HepG2 (cell line): ENCODE measurements around the gene DOK7. TPM values are rescaled to one million over a fixed set of nuclear protein-coding genes. Genes with fewer than 3 reads are reported as not detected.

ENCODE experiments used
- ATAC-seq: fragments of 200-7000 bp; cut with Tn5 transposase; 3 replicates; pipeline ENCODE4 v1.9.1; 2020; ENCODE audit warnings: mild to moderate bottlenecking, moderate library complexity
- BruUV-seq: library from RNA; stranded (reverse); fragments of 400-500 nt; replicated peaks from 2 replicates; lab custom pipeline; 2021; lab: Mats Ljungman, UMichigan
- CTCF ChIA-PET: fragments of 300-600 bp; formaldehyde crosslinking; extraction: SDS; loops from one replicate; lab custom pipeline; 2021; ENCODE audit warnings: low total read pairs, inconsistent platforms, low intra/inter-chr PET ratio; lab: Yijun Ruan, JAX
- POLR2A ChIA-PET: fragments of 350-600 bp; sonication (Branson Sonifier 250); formaldehyde crosslinking; loops from one replicate; lab custom pipeline; 2020; ENCODE audit warnings: antibody characterized with exemption, inconsistent platforms; lab: Yijun Ruan, JAX
- DNase-seq: peaks from one replicate; pipeline ENCODE4 v3.0.0-alpha.2; 2015; ENCODE audit warnings: low spot score
- FAIRE-seq: peaks from 3 replicates; lab custom pipeline; 2011; peaks lifted over from hg19 to GRCh38; lab: Jason Lieb, UNC
- H2AFZ ChIP-seq: one replicate; pipeline ENCODE4 v1.6.1; 2011; ENCODE audit warnings: low read length, inconsistent platforms
- H3K27ac ChIP-seq: fragments of 300-600 bp; 3 replicates; pipeline ENCODE4 v1.8.0; 2011; ENCODE audit warnings: mixed run types, mild to moderate bottlenecking, mixed read lengths, low read length, inconsistent platforms; ENCODE audit not compliant: insufficient read depth; ENCODE audit errors: extremely low read length
- H3K27me3 ChIP-seq, 2 experiments: fragments of 200-600 bp in 1 of 2; 2 replicates in 1 of 2; 3 replicates in 1 of 2; pipeline versions ENCODE4 v1.6.0 to v1.8.0; 2011; ENCODE audit warnings: low read length in 2 of 2, mild to moderate bottlenecking in 2 of 2, moderate library complexity in 2 of 2, inconsistent platforms in 1 of 2; ENCODE audit not compliant: insufficient read depth in 2 of 2, control insufficient read depth in 1 of 2
- H3K36me3 ChIP-seq, 2 experiments: fragments of 200-600 bp in 1 of 2; replicated peaks in 1 of 2; 2 replicates in 1 of 2; 3 replicates in 1 of 2; pipeline versions ENCODE4 v1.5.1 to v1.8.0; 2011; ENCODE audit warnings: low read length in 2 of 2, inconsistent platforms in 1 of 2; ENCODE audit not compliant: insufficient read depth in 2 of 2, control insufficient read depth in 1 of 2
- H3K4me1 ChIP-seq: 2 replicates; pipeline ENCODE4 v1.5.1; 2012; ENCODE audit warnings: low read length, inconsistent platforms; ENCODE audit not compliant: insufficient read depth
- H3K4me2 ChIP-seq: 2 replicates; pipeline ENCODE4 v1.6.0; 2011; ENCODE audit warnings: low read depth, low read length, inconsistent platforms
- H3K4me3 ChIP-seq, 3 experiments: fragments of 200-600 bp in 1 of 3; sonication (generic), shearing (Covaris generic) in 1 of 3; replicated peaks in 1 of 3; 2 replicates each; pipeline ENCODE4 v1.5.1; 2011 to 2016; ENCODE audit warnings: low read length in 3 of 3, inconsistent platforms in 2 of 3, low read depth in 2 of 3, mild to moderate bottlenecking in 2 of 3, control low read depth in 1 of 3, mixed read lengths in 1 of 3; ENCODE audit not compliant: insufficient read depth in 1 of 3
- H3K79me2 ChIP-seq: one replicate; pipeline ENCODE4 v1.6.1; 2011; ENCODE audit warnings: low read length, inconsistent platforms; ENCODE audit not compliant: insufficient read depth
- H3K9ac ChIP-seq: 2 replicates; pipeline ENCODE4 v1.6.0; 2011; ENCODE audit warnings: mild to moderate bottlenecking, low read depth, low read length, inconsistent platforms; ENCODE audit not compliant: insufficient read depth
- H3K9me3 ChIP-seq: 2 replicates; pipeline ENCODE4 v1.5.1; 2012; ENCODE audit warnings: mild to moderate bottlenecking, low read length
- H4K20me1 ChIP-seq: 2 replicates; pipeline ENCODE4 v1.6.0; 2011; ENCODE audit warnings: inconsistent platforms, mild to moderate bottlenecking, low read length, moderate library complexity; ENCODE audit not compliant: insufficient read depth
- MTF2 ChIP-seq: sonication (generic); formaldehyde crosslinking; IDR thresholded peaks from 2 replicates; pipeline ENCODE4 v1.5.0; 2020; ENCODE audit warnings: missing genetic modification reagents, borderline replicate concordance
- NFIB ChIP-seq: sonication (generic); formaldehyde crosslinking; IDR thresholded peaks from 2 replicates; pipeline ENCODE4 v1.9.0; 2021; ENCODE audit warnings: missing genetic modification reagents, mild to moderate bottlenecking, borderline replicate concordance
- SNAPC4 ChIP-seq: sonication (generic); formaldehyde crosslinking; IDR thresholded peaks from 2 replicates; pipeline ENCODE4 v1.4.0; 2020; ENCODE audit warnings: mild to moderate bottlenecking, missing genetic modification reagents
- ZFP1 ChIP-seq: IDR thresholded peaks from 2 replicates; pipeline ENCODE4 v1.6.1; 2016
- WGBS: methylation state at CpG from one replicate; pipeline ENCODE4 v1.1.6; 2017; ENCODE audit warnings: low lambda C conversion rate; 5-methylcytosine and 5-hydroxymethylcytosine counted together
- in situ Hi-C: cut with HindIII; loops from 2 replicates; pipeline ENCODE4 v1.10.0; 2017; ENCODE audit warnings: low pct_unique_long_range_greater_than_20kb; ENCODE audit not compliant: extremely low pct_ligation_motif_present
- intact Hi-C: fragments of 100-400 bp; cut with micrococcal nuclease; formaldehyde crosslinking; loops from one replicate; pipeline ENCODE4 v1.10.0; 2022; ENCODE audit not compliant: unreplicated experiment
- polyA plus RNA-seq, 8 experiments: library from polyadenylated mRNA; depleted of rRNA in 3 of 8; stranded (reverse) in 7 of 8; unstranded in 1 of 8; fragments of >200 nt; fragmentation: Illumina TruSeq in 4 of 8; extraction: Trizol in 4 of 8; gene quantifications; 2 replicates each; pipeline versions ENCODE4 v1.2.1 to v1.2.3, GENCODE V29; 2011 to 2016; ENCODE audit warnings: low read depth in 4 of 8, missing spikeins in 1 of 8, mixed read lengths in 1 of 8; ENCODE audit not compliant: insufficient read depth in 1 of 8
- total RNA-seq, 5 experiments: library from RNA; depleted of rRNA; stranded (reverse); fragments of >200 nt; fragmentation: Illumina TruSeq; extraction: Trizol; gene quantifications; 2 replicates each; pipeline ENCODE4 v1.2.3, GENCODE V29; 2016; ENCODE audit warnings: low read depth in 1 of 5

The DOK7 gene
- total and polyA plus RNA-seq, 2 of the 13 experiments (the other 11 are each of a cell fraction or from before 2014, with no cell fraction given), result 0.03 to 0.07 TPM

- Histone ChIP-seq H3K4me1 (peaks cover 23% of the 10 kb centered on the region), H3K27ac (no peak overlapping the region)
- POLR2A ChIA-PET, result interaction anchor here (1.0 kb wide), 1 partner anchor 19 kb away, joined by 4 read pairs; no protein-coding TSS in a partner anchor
- TF ChIP-seq ZFP1 (CRISPR knock-in tag) (no peak), SNAPC4 (CRISPR knock-in tag) (no peak), MTF2 (CRISPR knock-in tag) (peak; percentile 61; the same call in 1 of the 2 replicates), NFIB (CRISPR knock-in tag) (peak; percentile 51; the same call in 1 of the 2 replicates)
- TF ChIP-seq, all 625 proteins: peak for 2
- DNase-seq, result no peak
- Histone ChIP-seq H3K4me2 (peak overlapping the region; percentile 65), H2AFZ (no peak overlapping the region), H3K9ac (no peak overlapping the region), H3K27me3 (peaks cover 20 to 67% of the 10 kb centered on the region in 2 experiments), H3K79me2 (no peaks in the 10 kb centered on the region), H3K4me3 (no peak overlapping the region; a peak in 1 of 6 replicates), H3K9me3 (no peaks in the 10 kb centered on the region), H4K20me1 (no peaks in the 10 kb centered on the region), H3K36me3 (no peaks in the 10 kb centered on the region)
- no TSS peak for BruUV-seq
- CTCF ChIA-PET, result no interaction called here
- FAIRE-seq, result no peak
- intact Hi-C loops, result no loop called here
- ATAC-seq, result peak; percentile 32
- in situ Hi-C loops, result no loop called here
- 26% methylated on average over 8 of the region's 25 CpGs for WGBS
Observed at GRCh38 chr4:3461515-3462291, 1.4 kb upstream of the DOK7 start.
